Islet precursor cell (in vitro differentiated cells): Measurements from ENCODE around the gene CABYR.

Experiments used
- DNase-seq: peaks from one replicate; pipeline ENCODE4 v3.0.0-alpha.2; 2018

Gene CABYR

GRCh38 chr18:24195296-24196053 is 56.6 kb downstream of the CABYR start:
- no peak for DNase-seq

DNA sequence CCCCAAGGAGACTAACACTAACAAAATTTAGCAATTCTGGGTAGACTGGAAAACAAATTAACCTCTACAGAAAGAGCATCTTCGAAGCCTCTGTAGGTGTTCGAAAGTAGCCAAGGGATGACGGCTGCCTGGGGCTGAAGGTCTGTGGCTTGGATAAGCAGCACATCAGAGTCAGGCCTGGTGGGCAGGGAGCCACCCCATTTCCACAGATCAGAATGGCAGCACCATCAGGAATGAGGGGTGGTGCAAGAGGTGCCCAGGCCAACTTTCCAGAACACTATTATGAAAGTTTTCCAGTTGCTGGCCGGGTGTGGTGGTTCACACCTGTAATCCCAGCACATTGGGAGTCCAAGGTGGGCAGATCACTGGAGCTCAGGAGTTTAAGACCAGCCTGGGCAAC is 57.9 kb downstream of the CABYR start:
- no peak for DNase-seq

- DNase-seq: no peak
These were observed 58.5 kb downstream of the CABYR start for GRCh38 chr18:24197412-24197811.

DNA sequence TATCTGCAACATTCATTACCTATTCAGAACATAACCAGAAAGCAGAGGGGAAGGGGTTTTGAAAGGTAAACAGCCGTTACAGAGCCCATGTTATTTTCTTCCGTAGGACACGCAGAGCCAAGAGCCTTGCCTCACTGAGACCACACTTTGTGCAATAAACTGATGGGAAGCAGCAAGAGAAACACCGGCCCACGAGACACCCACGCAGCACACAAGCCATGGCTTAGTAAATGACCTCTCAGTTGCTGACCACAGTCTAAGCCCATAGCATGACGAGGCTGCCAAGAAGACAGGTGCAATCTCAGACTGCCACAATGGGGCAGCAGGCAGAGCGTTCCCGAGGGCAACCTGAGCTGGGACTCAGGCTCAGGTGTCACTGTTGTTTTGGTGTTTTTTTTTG is 59.6 kb downstream of the CABYR start:
- no peak for DNase-seq

- DNase-seq: no peak
These were observed 60.6 kb downstream of the CABYR start for GRCh38 chr18:24199372-24199962.

- DNase-seq: no peak
These were observed 61.8 kb downstream of the CABYR start for GRCh38 chr18:24200494-24201290.

DNA sequence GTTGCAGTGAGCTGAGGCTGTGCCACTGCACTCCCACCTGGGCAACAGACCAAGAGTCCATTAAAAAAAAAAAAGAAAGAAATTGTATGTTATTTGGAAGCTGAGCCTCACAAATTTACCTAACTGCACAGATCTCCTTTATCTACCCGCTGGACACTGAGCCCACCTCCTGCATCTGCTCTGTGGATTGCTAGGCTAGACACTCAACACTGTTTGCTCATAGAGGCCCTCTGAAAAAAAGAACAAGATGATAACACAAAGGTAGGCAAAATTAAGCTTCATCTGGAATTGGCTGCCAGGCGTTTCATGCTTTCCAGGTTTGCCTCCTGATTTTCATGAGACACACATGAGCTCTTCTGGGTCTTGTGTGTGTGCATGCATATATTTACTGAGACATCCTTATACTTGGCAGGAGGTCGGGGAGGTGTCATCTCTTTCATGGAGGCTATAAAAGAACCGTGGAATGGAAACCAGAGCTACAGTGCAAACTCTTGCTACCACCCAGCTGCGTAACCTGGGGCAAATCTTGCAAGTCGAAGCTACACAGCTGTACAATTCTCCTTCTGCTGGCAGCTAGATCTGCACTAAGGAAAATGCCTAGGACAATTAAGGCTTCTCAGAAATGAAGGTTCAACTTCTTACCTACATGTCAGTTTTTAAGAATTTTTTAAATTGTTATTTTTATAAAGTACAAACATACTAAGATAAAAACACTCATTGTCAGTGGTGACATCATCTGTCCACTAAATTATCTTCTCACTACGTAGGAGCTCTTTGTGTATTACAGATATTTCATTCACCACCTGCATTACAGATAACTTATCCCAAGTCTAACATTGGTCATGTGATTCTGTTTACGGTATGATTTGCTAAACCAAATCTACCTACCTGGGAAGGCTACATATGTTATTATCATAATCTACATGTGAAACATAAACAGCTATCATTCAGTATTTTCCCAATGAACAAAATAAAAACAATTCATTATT is 63.1 kb downstream of the CABYR start:
- DNase-seq: no peak

DNA sequence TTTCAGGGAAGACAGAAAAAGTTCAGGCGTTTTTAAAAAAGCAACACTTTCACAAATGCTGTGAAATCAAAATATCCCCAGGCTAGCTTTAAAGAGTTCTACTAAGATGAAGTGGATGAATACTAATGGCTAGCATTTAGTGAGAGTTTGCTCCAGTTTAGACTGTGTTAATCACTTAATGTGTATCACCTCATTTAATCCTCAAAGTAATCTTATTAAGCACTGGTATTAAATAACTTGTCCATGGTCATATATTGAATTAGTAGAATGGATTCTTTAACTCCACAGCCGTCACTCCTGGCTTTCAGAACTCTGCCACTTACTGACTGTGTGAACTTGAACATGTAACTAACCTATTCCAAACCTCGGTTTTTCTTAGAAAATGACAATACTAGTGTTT is 66.0 kb downstream of the CABYR start:
- DNase-seq: no peak

GRCh38 chr18:24208270-24209035 is 69.6 kb downstream of the CABYR start:
- DNase-seq: no peak

- no peak for DNase-seq
These were observed 70.7 kb downstream of the CABYR start for GRCh38 chr18:24209558-24209957.
